SK-N-SH (cell line): Measurements from ENCODE around the gene BGN. TPM values are rescaled to one million over a fixed set of nuclear protein-coding genes. Genes with fewer than 3 reads are reported as not detected.

Experiments
- CTCF ChIA-PET: fragments of 300-600, 350-600 bp; formaldehyde crosslinking; extraction: SDS; loops from one replicate; lab custom pipeline; 2021; lab: Yijun Ruan, JAX
- POLR2A ChIA-PET: fragments of 350-600 bp; sonication (Branson Sonifier 250); formaldehyde crosslinking; extraction: SDS; loops from one replicate; lab custom pipeline; 2020; ENCODE audit warnings: antibody characterized with exemption, inconsistent platforms; lab: Yijun Ruan, JAX
- DNase-seq: peaks from one replicate; pipeline ENCODE4 v3.0.0; 2012
- H2AFZ ChIP-seq: fragments of 200-600 bp; sonication (generic); 2 replicates; pipeline ENCODE4 v1.8.1; 2016; ENCODE audit warnings: antibody characterized with exemption, mild to moderate bottlenecking, low read depth
- H3F3A ChIP-seq: fragments of 200-600 bp; sonication (generic); replicated peaks from 2 replicates; pipeline ENCODE3; 2016; ENCODE audit warnings: antibody characterized with exemption, mild to moderate bottlenecking; ENCODE audit not compliant: insufficient read depth
- H3K27ac ChIP-seq, 2 experiments: fragments of 200-500 bp in 1 of 2; fragments of 200-600 bp in 1 of 2; sonication (Bioruptor generic) in 1 of 2; sonication (generic), shearing (Covaris generic) in 1 of 2; 2 replicates each; pipeline versions ENCODE4 v1.5.1 to v1.6.1; 2014 to 2016; ENCODE audit warnings: low read depth in 2 of 2, inconsistent platforms in 1 of 2, low read length in 1 of 2, mild to moderate bottlenecking in 1 of 2, mixed read lengths in 1 of 2
- H3K27me3 ChIP-seq: fragments of 200-600 bp; sonication (generic), shearing (Covaris generic); 2 replicates; pipeline ENCODE4 v1.6.1; 2016; ENCODE audit warnings: mixed run types; ENCODE audit not compliant: insufficient read depth
- H3K36me3 ChIP-seq, 2 experiments: fragments of 200-500 bp in 1 of 2; fragments of 200-600 bp in 1 of 2; sonication (Bioruptor generic) in 1 of 2; sonication (generic) in 1 of 2; replicated peaks in 1 of 2; 2 replicates each; pipeline versions ENCODE3 to v1.5.1; 2014 to 2016; ENCODE audit warnings: low read length in 1 of 2, mild to moderate bottlenecking in 1 of 2; ENCODE audit not compliant: insufficient read depth in 2 of 2, control insufficient read depth in 1 of 2
- H3K4me1 ChIP-seq, 2 experiments: fragments of 200-500 bp in 1 of 2; fragments of 200-600 bp in 1 of 2; sonication (Bioruptor generic) in 1 of 2; sonication (generic), shearing (Covaris generic) in 1 of 2; 2 replicates each; pipeline versions ENCODE4 v1.5.1 to v1.6.1; 2014 to 2016; ENCODE audit warnings: low read depth in 1 of 2, low read length in 1 of 2, mixed run types in 1 of 2; ENCODE audit not compliant: insufficient read depth in 2 of 2, control insufficient read depth in 1 of 2
- H3K4me2 ChIP-seq: fragments of 200-600 bp; sonication (generic), shearing (Covaris generic); 2 replicates; pipeline ENCODE4 v1.6.1; 2017; ENCODE audit warnings: mixed run types
- H3K4me3 ChIP-seq, 2 experiments: fragments of 200-500 bp in 1 of 2; fragments of 200-600 bp in 1 of 2; sonication (Bioruptor generic) in 1 of 2; sonication (generic), shearing (Covaris generic) in 1 of 2; 2 replicates each; pipeline versions ENCODE4 v1.5.1 to v1.8.1; 2014 to 2016; ENCODE audit warnings: low read depth in 2 of 2, inconsistent platforms in 1 of 2, low read length in 1 of 2, mild to moderate bottlenecking in 1 of 2, mixed read lengths in 1 of 2, moderate library complexity in 1 of 2
- H3K79me2 ChIP-seq: fragments of 200-600 bp; sonication (generic); 2 replicates; pipeline ENCODE4 v1.8.1; 2017; ENCODE audit warnings: mild to moderate bottlenecking; ENCODE audit not compliant: insufficient read depth
- H3K9ac ChIP-seq: fragments of 200-600 bp; sonication (generic); 2 replicates; pipeline ENCODE4 v1.6.1; 2017; ENCODE audit warnings: mixed run types
- H3K9me2 ChIP-seq: fragments of 200-600 bp; sonication (generic); 2 replicates; pipeline ENCODE4 v1.6.1; 2017; ENCODE audit warnings: mixed run types
- H3K9me3 ChIP-seq: fragments of 200-600 bp; sonication (generic); 2 replicates; pipeline ENCODE4 v1.6.1; 2017; ENCODE audit warnings: mixed run types, mild to moderate bottlenecking, moderate library complexity
- H4K20me1 ChIP-seq: fragments of 200-600 bp; sonication (generic); 2 replicates; pipeline ENCODE4 v1.6.1; 2017; ENCODE audit warnings: mild to moderate bottlenecking, mixed run types; ENCODE audit not compliant: insufficient read depth
- CHD2 ChIP-seq: fragments of 150-350 bp; IDR thresholded peaks from 2 replicates; pipeline ENCODE4 v1.6.1; 2018; ENCODE audit warnings: low read length; ENCODE audit not compliant: partially characterized antibody
- ELF1 ChIP-seq: IDR thresholded peaks from 2 replicates; pipeline ENCODE4 v1.4.0; 2012
- EP300 ChIP-seq, 2 experiments: IDR thresholded peaks; 2 replicates each; pipeline versions ENCODE4 v1.4.0 to v1.6.1; 2012; ENCODE audit warnings: borderline replicate concordance in 1 of 2, low read depth in 1 of 2, low read length in 1 of 2
- EZH2phosphoT487 ChIP-seq: fragments of 200-600 bp; sonication (generic); IDR thresholded peaks from 2 replicates; pipeline ENCODE4 v1.6.1; 2017; ENCODE audit warnings: low read depth, mixed run types, mild to moderate bottlenecking, antibody characterized with exemption, moderate library complexity, borderline replicate concordance
- FOSL2 ChIP-seq: IDR thresholded peaks from 2 replicates; pipeline ENCODE4 v1.4.0; 2012; ENCODE audit warnings: low read depth, mild to moderate bottlenecking, moderate library complexity, borderline replicate concordance
- FOXJ3 ChIP-seq: sonication (generic); formaldehyde crosslinking; IDR thresholded peaks from 2 replicates; pipeline ENCODE4 v1.5.1; 2020; ENCODE audit warnings: mild to moderate bottlenecking, missing genetic modification reagents
- FOXM1 ChIP-seq: IDR thresholded peaks from 2 replicates; pipeline ENCODE4 v1.4.0; 2012; ENCODE audit warnings: low read depth, mild to moderate bottlenecking
- GABPA ChIP-seq: IDR thresholded peaks from 2 replicates; pipeline ENCODE4 v1.4.0; 2012; ENCODE audit warnings: low read depth, mild to moderate bottlenecking
- GATA2 ChIP-seq: sonication (generic); formaldehyde crosslinking; IDR thresholded peaks from 2 replicates; pipeline ENCODE4 v1.5.0; 2020; ENCODE audit warnings: mild to moderate bottlenecking, missing genetic modification reagents
- IRF3 ChIP-seq: fragments of 150-350 bp; IDR thresholded peaks from 2 replicates; pipeline ENCODE4 v1.6.1; 2016; ENCODE audit warnings: mild to moderate bottlenecking, low read depth, low read length
- JUND ChIP-seq: IDR thresholded peaks from 2 replicates; pipeline ENCODE4 v1.4.0; 2012
- MEF2A ChIP-seq: IDR thresholded peaks from 2 replicates; pipeline ENCODE4 v1.4.0; 2012; ENCODE audit warnings: low read depth, borderline replicate concordance
- NFIC ChIP-seq: IDR thresholded peaks from 2 replicates; pipeline ENCODE4 v1.4.0; 2012; ENCODE audit warnings: borderline replicate concordance
- POLR2AphosphoS5 ChIP-seq: IDR thresholded peaks from 2 replicates; pipeline ENCODE4 v1.6.1; 2012; ENCODE audit warnings: low read depth, low read length
- RAD21 ChIP-seq: IDR thresholded peaks from 2 replicates; pipeline ENCODE4 v1.6.1; 2012; ENCODE audit warnings: mild to moderate bottlenecking, low read length
- RCOR1 ChIP-seq: fragments of 150-350 bp; IDR thresholded peaks from 2 replicates; pipeline ENCODE4 v1.6.1; 2017; ENCODE audit warnings: antibody characterized with exemption, low read length
- RFX5 ChIP-seq: IDR thresholded peaks from 2 replicates; pipeline ENCODE4 v1.6.1; 2012; ENCODE audit warnings: mild to moderate bottlenecking, improper control_type of control experiment, low read length
- RXRA ChIP-seq: IDR thresholded peaks from 2 replicates; pipeline ENCODE4 v1.4.0; 2012; ENCODE audit warnings: low read depth, mild to moderate bottlenecking, borderline replicate concordance
- SIN3A ChIP-seq: IDR thresholded peaks from 2 replicates; pipeline ENCODE4 v1.6.1; 2012; ENCODE audit warnings: low read depth, mild to moderate bottlenecking, low read length, moderate library complexity, borderline replicate concordance
- SMC3 ChIP-seq: IDR thresholded peaks from 2 replicates; pipeline ENCODE4 v1.6.1; 2012; ENCODE audit warnings: low read depth, low read length, improper control_type of control experiment
- TEAD4 ChIP-seq: IDR thresholded peaks from 2 replicates; pipeline ENCODE4 v1.4.0; 2012; ENCODE audit warnings: mild to moderate bottlenecking, borderline replicate concordance; ENCODE audit not compliant: insufficient read depth
- YY1 ChIP-seq: IDR thresholded peaks from 2 replicates; pipeline ENCODE4 v1.4.0; 2012; ENCODE audit warnings: low read depth, mild to moderate bottlenecking
- WGBS: methylation state at CpG from one replicate; pipeline ENCODE4 v1.1.6; 2017; ENCODE audit warnings: low lambda C conversion rate; 5-methylcytosine and 5-hydroxymethylcytosine counted together
- polyA plus RNA-seq, 3 experiments: library from polyadenylated mRNA; depleted of rRNA; stranded (reverse); fragments of >200 nt; gene quantifications; 2 replicates each; pipeline ENCODE4 v1.2.3, GENCODE V29; 2012
- TF ChIP-seq, protein P1 (sequence below): IDR thresholded peaks from 2 replicates; pipeline ENCODE4 v1.4.0; 2012; ENCODE audit warnings: low read depth, borderline replicate concordance
- TF ChIP-seq, protein P2 (sequence below): fragments of 150-350 bp; IDR thresholded peaks from 2 replicates; pipeline ENCODE4 v1.6.1; 2017; ENCODE audit warnings: antibody characterized with exemption, low read length, low read depth, borderline replicate concordance

Gene BGN
- polyA plus RNA-seq, 1 of the 3 experiments (the other 2 are of a cell fraction): 28.9 TPM

GRCh38 chrX:153478746-153479145 is 16.0 kb upstream of the BGN start:
- H3K9ac ChIP-seq: no peak overlapping the region
- peaks cover 21 to 41% of the 10 kb centered on the region in 2 experiments; a peak in 3 of 4 replicates for H3K4me1 ChIP-seq
- H4K20me1 ChIP-seq: no peaks in the 10 kb centered on the region
- no peaks in the 10 kb centered on the region for H3K9me3 ChIP-seq
- no peak overlapping the region for H3K4me2 ChIP-seq
- H2AFZ ChIP-seq: no peak overlapping the region
- no peak for DNase-seq
- ChIA-PET POLR2A (no interaction called here), CTCF (no interaction called here)
- WGBS: 74% methylated on average over 8 of the region's 16 CpGs
- TF ChIP-seq SMC3: no peak
- no peak for TF ChIP-seq GATA2
- TF ChIP-seq FOXM1: no peak
- TF ChIP-seq, protein P1, sequence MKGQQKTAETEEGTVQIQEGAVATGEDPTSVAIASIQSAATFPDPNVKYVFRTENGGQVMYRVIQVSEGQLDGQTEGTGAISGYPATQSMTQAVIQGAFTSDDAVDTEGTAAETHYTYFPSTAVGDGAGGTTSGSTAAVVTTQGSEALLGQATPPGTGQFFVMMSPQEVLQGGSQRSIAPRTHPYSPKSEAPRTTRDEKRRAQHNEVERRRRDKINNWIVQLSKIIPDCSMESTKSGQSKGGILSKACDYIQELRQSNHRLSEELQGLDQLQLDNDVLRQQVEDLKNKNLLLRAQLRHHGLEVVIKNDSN: no peak
- TF ChIP-seq RXRA: no peak
- no peak for TF ChIP-seq EZH2phosphoT487
- TF ChIP-seq POLR2AphosphoS5: no peak
- no peak for TF ChIP-seq RAD21
- TF ChIP-seq GABPA: no peak
- no peak for TF ChIP-seq TEAD4
- no peak for TF ChIP-seq FOSL2
- no peak for TF ChIP-seq RFX5
- TF ChIP-seq YY1: no peak
- TF ChIP-seq, protein P2, sequence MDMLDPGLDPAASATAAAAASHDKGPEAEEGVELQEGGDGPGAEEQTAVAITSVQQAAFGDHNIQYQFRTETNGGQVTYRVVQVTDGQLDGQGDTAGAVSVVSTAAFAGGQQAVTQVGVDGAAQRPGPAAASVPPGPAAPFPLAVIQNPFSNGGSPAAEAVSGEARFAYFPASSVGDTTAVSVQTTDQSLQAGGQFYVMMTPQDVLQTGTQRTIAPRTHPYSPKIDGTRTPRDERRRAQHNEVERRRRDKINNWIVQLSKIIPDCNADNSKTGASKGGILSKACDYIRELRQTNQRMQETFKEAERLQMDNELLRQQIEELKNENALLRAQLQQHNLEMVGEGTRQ: no peak
- no peak for TF ChIP-seq RCOR1
- TF ChIP-seq IRF3: no peak
- no peaks in the 10 kb centered on the region for H3K36me3 ChIP-seq
- no peaks in the 10 kb centered on the region for H3K9me2 ChIP-seq
- no peaks in the 10 kb centered on the region for H3K27me3 ChIP-seq
- no peaks in the 10 kb centered on the region for H3F3A ChIP-seq
- H3K79me2 ChIP-seq: no peaks in the 10 kb centered on the region
- no peak overlapping the region for H3K4me3 ChIP-seq
- H3K27ac ChIP-seq: no peak overlapping the region; a peak in 1 of 4 replicates

DNA sequence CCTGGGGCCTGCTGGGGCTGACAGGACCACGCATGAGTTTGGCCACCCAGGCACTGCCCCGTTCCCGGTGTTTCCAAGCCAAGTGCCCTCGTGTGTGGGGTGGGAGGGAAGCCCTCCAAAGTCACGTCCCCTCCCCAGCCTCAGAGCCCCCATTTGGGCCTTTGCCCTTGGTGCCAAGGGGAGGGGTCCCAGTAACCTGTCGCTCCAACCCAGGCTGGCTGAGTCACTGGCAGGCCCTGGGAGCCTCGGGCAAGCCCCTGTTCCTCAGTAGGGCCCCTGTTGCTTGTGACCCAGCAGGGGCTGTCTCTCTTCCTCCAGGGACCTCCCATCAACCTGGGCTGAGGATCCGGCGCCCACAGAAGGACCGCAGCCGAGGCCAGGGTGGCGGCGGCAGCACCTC is 13.7 kb upstream of the BGN start:
- Histone ChIP-seq H3K9me2 (no peaks in the 10 kb centered on the region), H3K4me1 (peaks cover 19 to 39% of the 10 kb centered on the region in 2 experiments; a peak in 3 of 4 replicates), H3F3A (no peaks in the 10 kb centered on the region), H2AFZ (no peak overlapping the region), H3K9me3 (no peaks in the 10 kb centered on the region), H3K27me3 (no peaks in the 10 kb centered on the region), H4K20me1 (no peaks in the 10 kb centered on the region), H3K4me2 (no peak overlapping the region), H3K4me3 (no peak overlapping the region), H3K9ac (no peak overlapping the region), H3K27ac (no peak overlapping the region; a peak in 1 of 4 replicates), H3K79me2 (no peaks in the 10 kb centered on the region), H3K36me3 (no peaks in the 10 kb centered on the region)
- no CpG with 5 or more reads among the region's 13 CpGs for WGBS
- no peak for DNase-seq
- ChIA-PET CTCF (interaction anchor here (0.7 to 1.9 kb wide), 2 partner anchors 10 kb away, joined by 3 to 10 read pairs; partner anchors contain the start of gene HAUS7), POLR2A (no interaction called here)
- TF ChIP-seq GATA2 (no peak), FOXM1 (no peak), POLR2AphosphoS5 (no peak), SMC3 (no peak), EZH2phosphoT487 (no peak), ELF1 (no peak), EP300 (IDR thresholded peaks at IDR 0.05; ENCODE audit: borderline replicate concordance in 1 of 2, low read depth in 1 of 2, low read length in 1 of 2) (no peak), RXRA (no peak), MEF2A (no peak), FOXJ3 (CRISPR knock-in tag) (no peak), TEAD4 (no peak), JUND (no peak), CHD2 (no peak), SIN3A (no peak), RFX5 (no peak), NFIC (no peak), YY1 (no peak), IRF3 (no peak)
- TF ChIP-seq, protein P2: no peak
